ENCODE measurements around the gene KIFC1. TPM values are rescaled to one million over a fixed set of nuclear protein-coding genes. Genes with fewer than 3 reads are reported as not detected.
A peak's percentile ranks its signal among the peaks of the same experiment; 100 is the strongest.

KIFC1 gene
- total RNA-seq, 3 donors from 2014 or later (not counting 1 experiment from before 2014, with no cell fraction given) = 2.7 to 4.6 (median 3.3) TPM

DNA sequence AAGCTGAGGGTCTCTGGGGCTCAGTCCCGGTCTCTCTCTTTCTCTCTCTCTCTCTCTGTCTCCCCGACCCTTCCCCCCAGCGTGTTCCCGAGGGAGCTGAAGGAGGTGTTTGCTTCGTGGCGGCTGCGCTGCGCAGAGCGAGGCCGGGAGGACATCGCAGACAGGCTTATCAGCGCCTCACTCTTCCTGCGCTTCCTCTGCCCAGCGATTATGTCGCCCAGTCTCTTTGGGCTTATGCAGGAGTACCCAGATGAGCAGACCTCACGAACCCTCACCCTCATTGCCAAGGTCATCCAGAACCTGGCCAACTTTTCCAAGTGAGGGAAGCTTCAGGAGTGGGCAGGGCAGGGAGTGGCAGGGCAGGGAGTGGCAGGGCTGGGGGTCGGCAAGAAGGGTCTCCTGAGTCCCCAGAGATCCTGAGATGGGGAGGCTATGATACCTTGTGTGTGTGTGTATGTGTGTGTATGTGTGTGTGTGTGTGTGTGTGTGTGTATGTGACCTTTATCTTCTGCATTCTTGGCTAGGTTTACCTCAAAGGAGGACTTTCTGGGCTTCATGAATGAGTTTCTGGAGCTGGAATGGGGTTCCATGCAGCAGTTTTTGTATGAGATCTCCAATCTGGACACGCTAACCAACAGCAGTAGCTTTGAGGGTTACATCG lies 49.2 kb downstream of the KIFC1 start:
- Histone ChIP-seq H3K27ac (ENCODE audit: low read length) (no peak overlapping the region), H3K36me3 (ENCODE audit: control insufficient read depth, insufficient read depth, low read length) (peaks cover 38% of the 10 kb centered on the region), H3K27me3 (ENCODE audit: control insufficient read depth, insufficient read depth, low read length) (no peaks in the 10 kb centered on the region), H3K4me3 (ENCODE audit: low read length) (no peak overlapping the region), H3K9me3 (ENCODE audit: control insufficient read depth, insufficient read depth, low read length) (no peaks in the 10 kb centered on the region), H3K4me1 (ENCODE audit: control insufficient read depth, insufficient read depth, low read length) (no peaks in the 10 kb centered on the region)
- Mint-ChIP-seq H3K9me3 (no peaks in the 10 kb centered on the region), H3K27me3 (ENCODE audit: low read depth in 2 of 2) (no peaks in the 10 kb centered on the region), H3K4me1 (peaks cover 0 to 5% of the 10 kb centered on the region in 2 donors), H3K27ac (peak overlapping the region in 1 of 2 donors; percentile 64), H3K36me3 (peaks cover 7% of the 10 kb centered on the region), H3K4me3 (no peak overlapping the region)
- 96% methylated on average over 19 of the region's 19 CpGs for WGBS (ENCODE audit: insufficient coverage)
- intact Hi-C loops (cut with micrococcal nuclease) = no loop called here
- DNase-seq = no peak
- ATAC-seq = no peak
- TF ChIP-seq, protein P1, sequence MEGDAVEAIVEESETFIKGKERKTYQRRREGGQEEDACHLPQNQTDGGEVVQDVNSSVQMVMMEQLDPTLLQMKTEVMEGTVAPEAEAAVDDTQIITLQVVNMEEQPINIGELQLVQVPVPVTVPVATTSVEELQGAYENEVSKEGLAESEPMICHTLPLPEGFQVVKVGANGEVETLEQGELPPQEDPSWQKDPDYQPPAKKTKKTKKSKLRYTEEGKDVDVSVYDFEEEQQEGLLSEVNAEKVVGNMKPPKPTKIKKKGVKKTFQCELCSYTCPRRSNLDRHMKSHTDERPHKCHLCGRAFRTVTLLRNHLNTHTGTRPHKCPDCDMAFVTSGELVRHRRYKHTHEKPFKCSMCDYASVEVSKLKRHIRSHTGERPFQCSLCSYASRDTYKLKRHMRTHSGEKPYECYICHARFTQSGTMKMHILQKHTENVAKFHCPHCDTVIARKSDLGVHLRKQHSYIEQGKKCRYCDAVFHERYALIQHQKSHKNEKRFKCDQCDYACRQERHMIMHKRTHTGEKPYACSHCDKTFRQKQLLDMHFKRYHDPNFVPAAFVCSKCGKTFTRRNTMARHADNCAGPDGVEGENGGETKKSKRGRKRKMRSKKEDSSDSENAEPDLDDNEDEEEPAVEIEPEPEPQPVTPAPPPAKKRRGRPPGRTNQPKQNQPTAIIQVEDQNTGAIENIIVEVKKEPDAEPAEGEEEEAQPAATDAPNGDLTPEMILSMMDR (IDR thresholded peaks at IDR 0.05) = no peak

GRCh38 chr6:33441457-33441856 lies 49.8 kb downstream of the KIFC1 start:
- H3K27me3 ChIP-seq (ENCODE audit: control insufficient read depth, insufficient read depth, low read length) = no peaks in the 10 kb centered on the region
- intact Hi-C loops (cut with micrococcal nuclease) = no loop called here
- Mint-ChIP-seq H3K4me1 (peaks cover 0 to 5% of the 10 kb centered on the region in 2 donors), H3K4me3 (no peak overlapping the region), H3K9me3 (no peaks in the 10 kb centered on the region), H3K36me3 (peaks cover 7% of the 10 kb centered on the region), H3K27me3 (ENCODE audit: low read depth in 2 of 2) (no peaks in the 10 kb centered on the region), H3K27ac (no peak overlapping the region)
- no peak for DNase-seq
- WGBS (ENCODE audit: insufficient coverage) = 95% methylated on average over 9 of the region's 9 CpGs
- H3K4me1 ChIP-seq (ENCODE audit: control insufficient read depth, insufficient read depth, low read length) = no peaks in the 10 kb centered on the region
- H3K4me3 ChIP-seq (ENCODE audit: low read length) = no peak overlapping the region
- TF ChIP-seq, protein P1 (IDR thresholded peaks at IDR 0.05) = no peak
- H3K9me3 ChIP-seq (ENCODE audit: control insufficient read depth, insufficient read depth, low read length) = no peaks in the 10 kb centered on the region
- H3K36me3 ChIP-seq (ENCODE audit: control insufficient read depth, insufficient read depth, low read length) = peaks cover 37% of the 10 kb centered on the region
- no peak for ATAC-seq
- H3K27ac ChIP-seq (ENCODE audit: low read length) = no peak overlapping the region

- H3K36me3 ChIP-seq (ENCODE audit: control insufficient read depth, insufficient read depth, low read length) = peaks cover 32% of the 10 kb centered on the region
- WGBS (ENCODE audit: insufficient coverage) = 95% methylated on average over 8 of the region's 8 CpGs
- H3K27ac Mint-ChIP-seq = no peak overlapping the region
Observed at GRCh38 chr6:33442283-33442682, 50.7 kb downstream of the KIFC1 start.

More at GRCh38 chr6:33442283-33442682, 50.7 kb downstream of the KIFC1 start:
- intact Hi-C loops (cut with micrococcal nuclease) = no loop called here
- no peaks in the 10 kb centered on the region for H3K9me3 ChIP-seq (ENCODE audit: control insufficient read depth, insufficient read depth, low read length)
- no peak overlapping the region for H3K4me3 ChIP-seq (ENCODE audit: low read length)
- H3K27me3 Mint-ChIP-seq (ENCODE audit: low read depth in 2 of 2) = no peaks in the 10 kb centered on the region
- peaks cover 5% of the 10 kb centered on the region for H3K36me3 Mint-ChIP-seq
- no peaks in the 10 kb centered on the region for H3K9me3 Mint-ChIP-seq
- no peak overlapping the region for H3K27ac ChIP-seq (ENCODE audit: low read length)
- peaks cover 0 to 6% of the 10 kb centered on the region in 2 donors for H3K4me1 Mint-ChIP-seq
- DNase-seq (no peak), ATAC-seq (no peak)
- H3K4me1 ChIP-seq (ENCODE audit: control insufficient read depth, insufficient read depth, low read length) = no peaks in the 10 kb centered on the region
- H3K27me3 ChIP-seq (ENCODE audit: control insufficient read depth, insufficient read depth, low read length) = no peaks in the 10 kb centered on the region
- no peak overlapping the region for H3K4me3 Mint-ChIP-seq
- TF ChIP-seq, protein P1 (IDR thresholded peaks at IDR 0.05) = no peak

Data from natural killer cell (primary cell).